HG02759 (cell line): ENCODE results near the gene PAK4.

Experiments used
- ATAC-seq: cut with Tn5 transposase; IDR thresholded peaks from one replicate; pipeline ENCODE4 v1.9.1; 2021; ENCODE audit warnings: mild to moderate bottlenecking, moderate library complexity; ENCODE audit not compliant: unreplicated experiment

The PAK4 gene

DNA sequence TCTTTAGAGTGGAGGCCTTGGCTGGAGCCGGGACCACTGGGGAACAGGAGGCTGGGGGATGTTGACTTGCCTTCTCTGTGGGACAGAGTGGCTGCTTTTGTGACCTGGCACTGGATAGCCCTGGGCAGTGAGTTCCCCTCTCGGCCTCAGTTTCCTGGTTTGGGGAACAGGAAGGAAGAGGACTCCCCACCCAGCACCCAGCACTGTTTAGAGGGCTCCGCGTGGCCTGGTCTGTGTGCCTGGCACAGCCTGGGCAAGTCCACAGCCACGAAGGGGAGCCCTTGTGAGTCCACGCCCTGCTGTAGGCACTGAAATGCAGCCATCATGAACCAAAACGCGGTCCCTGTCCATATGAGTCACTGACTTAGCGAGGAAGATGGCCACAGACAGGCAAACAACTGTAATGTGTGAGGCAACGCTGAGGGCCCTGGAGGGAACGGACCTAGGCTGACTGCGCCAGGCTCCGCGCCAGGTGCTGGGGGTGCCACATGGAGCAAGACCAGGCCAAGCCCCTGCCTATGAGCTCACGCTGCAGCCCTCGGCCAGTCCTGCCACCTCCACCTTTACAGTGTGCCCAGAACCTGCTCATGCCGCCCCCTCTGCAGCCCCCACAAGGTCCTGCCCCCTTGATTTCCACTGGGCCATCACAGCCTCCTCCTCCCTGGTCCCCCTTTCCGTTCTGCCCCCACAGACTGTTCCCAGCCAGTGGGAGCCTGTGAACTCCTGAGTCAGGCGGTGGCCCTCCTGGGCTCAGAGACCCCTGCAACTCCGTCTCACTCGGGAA, 35.5 kb downstream of the PAK4 start:
- ATAC-seq: no peak

DNA sequence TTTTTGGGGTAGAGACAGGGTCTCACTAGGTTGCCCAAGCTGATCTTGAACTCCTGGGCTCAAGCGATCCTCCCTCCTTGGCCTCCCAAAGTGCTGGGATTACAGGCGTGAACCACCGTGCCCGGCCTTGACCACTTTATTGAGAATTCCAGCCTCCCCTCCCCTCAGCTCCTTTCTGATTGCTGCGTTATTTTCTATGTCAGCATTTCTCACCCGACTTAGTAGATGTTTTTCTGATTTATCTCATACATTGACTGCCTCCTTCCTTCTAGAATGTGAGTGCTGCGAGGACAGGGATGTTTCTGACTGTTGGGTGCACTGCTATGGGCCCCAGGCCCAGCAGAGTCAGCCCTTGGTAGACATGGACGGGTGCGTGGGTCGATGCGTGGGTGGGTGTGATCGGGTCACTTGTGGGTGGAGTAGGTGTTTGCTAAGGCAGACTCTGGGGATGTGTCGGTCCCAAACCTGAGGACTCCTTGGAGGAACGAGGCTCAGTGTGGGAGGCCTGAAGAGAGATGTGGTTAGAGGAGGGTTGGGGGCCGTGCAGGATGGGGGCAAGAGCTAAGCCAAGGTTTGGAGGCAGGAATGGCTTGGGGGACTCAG, 37.0 kb downstream of the PAK4 start:
- no peak for ATAC-seq

DNA sequence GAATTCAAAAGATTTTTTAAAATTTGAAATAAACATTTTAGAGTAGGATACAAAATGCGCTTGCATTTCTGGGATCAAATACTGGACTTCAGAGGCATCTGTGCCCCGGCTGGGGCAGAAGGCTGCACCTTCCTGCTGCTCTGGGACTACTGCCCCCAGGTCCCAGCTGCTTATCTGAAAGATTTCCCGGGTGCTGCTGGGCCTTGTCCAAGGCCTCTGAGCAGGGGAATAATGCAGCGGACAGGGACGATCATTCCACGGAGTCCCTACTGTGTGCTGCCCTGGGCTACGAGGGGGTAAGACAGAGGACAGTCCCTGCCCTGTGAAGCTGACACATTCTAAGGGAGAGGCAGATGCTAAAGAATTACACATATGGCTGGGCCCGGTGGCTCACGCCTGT, 38.0 kb downstream of the PAK4 start:
- no peak for ATAC-seq

DNA sequence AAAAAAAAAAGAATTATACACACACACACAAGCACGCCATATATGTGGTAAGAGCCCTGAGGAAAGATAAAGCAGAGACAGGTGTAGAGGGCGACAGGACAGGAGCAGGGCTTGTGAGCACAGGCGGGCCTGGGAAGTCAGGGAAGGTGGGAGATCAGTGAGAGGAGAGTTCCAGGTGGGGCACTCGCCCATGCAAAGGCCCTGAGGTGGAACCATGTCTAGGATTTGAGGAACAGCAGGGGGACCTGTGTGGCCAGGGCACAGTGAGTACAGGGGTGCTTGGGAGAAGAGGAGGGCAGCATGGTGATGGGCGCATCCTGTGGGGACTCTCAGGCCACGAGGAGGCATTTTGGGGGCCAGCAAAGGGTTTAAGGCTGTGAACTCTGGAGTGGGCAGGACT, 38.7 kb downstream of the PAK4 start:
- no peak for ATAC-seq

DNA sequence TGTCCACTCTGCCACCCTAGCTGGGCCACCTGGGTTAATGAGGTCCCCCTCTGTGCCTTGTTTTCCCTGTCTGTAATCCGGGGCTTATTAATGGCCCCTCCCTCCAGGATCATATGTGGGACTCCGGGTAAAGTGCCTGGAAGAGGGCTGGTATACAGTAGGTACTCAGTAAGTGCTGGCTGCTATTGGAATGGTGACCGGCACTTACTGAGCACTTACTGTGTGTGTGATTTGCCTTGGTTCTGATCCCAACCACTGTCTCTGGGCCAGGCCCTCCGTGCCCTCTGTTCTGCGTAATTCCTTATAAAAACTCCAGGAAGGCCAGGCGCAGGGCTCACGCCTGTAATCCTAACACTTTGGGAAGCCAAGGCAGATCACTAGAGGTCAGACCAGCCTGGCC, 40.3 kb downstream of the PAK4 start:
- no peak for ATAC-seq

DNA sequence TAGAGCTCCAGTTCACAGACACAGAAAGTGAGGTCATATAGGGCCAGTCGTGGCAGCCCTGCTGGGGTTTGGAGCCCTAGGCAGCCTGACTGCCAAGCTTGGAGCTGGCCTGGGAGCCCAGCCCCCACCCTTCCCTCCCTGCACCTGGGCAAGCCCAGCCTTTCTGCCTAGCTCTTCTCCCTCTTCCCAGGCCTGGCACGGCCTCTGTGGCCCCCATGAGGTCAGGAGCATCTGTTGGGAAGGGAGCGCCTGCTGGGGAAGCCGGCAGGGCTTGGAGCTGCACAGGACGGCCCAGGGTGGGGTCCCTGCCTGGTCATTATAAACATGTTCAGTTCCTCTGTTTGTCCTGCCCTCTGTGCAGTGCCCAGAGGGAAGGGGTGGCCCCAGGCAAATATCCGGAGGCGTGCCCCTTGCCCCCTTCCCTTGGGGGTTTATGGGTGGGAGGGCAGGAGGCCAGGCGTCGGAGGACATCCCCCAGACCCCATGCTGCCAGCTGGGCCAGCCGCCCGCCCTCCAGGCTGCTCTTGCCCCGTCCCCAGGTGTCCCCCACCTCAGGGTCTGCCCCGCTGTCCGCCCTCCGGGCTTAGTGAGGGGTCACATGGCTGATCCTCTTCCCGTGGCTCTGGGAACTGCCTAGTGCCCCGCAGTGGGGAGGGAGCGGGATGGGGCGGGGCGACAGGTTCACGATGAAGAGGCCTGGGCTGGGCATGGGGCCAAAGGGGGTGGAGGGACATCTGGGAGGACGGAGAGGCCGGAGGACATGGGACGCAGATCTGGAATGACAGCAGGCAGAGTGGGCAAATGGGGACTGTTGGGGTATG, 41.2 kb downstream of the PAK4 start:
- no peak for ATAC-seq

DNA sequence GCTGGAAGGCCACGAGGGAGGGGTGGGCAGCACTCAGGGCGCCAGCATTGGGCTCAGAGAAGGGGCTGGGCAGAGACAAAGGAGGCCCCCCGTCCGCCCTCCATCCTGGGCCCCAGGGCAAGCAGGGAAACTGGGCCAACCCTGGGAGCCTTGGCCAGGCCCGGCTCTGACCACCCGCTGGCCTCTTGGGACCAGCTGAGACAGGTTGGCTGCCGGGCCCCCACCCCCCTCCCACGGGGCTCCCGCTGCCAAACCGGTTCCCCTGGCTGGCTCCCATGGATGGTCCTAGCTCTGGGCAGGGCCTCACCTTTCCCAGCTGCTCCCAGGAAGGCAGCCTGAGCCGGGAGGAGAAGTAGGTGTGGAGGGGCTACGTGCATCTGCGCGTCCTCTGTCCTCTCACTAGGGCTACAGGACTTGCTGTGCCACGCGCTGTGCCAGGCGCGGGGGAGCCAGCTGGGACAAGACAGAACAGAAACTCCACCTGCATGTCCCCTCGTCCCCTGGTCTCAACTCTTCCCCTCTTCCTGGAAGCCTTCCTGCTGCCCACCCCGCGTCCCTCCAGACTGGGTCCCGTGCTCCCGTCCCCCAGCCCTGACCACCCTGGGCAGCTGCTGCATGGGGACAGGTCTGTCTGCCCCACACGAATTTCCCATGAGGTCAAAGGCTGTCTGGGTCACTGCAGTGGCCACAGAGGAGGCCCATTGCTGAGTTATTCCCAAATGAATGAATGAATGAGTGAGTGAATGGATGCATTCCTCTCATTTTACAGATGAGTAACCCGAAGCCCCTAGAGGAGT, 42.1 kb downstream of the PAK4 start:
- ATAC-seq: no peak

DNA sequence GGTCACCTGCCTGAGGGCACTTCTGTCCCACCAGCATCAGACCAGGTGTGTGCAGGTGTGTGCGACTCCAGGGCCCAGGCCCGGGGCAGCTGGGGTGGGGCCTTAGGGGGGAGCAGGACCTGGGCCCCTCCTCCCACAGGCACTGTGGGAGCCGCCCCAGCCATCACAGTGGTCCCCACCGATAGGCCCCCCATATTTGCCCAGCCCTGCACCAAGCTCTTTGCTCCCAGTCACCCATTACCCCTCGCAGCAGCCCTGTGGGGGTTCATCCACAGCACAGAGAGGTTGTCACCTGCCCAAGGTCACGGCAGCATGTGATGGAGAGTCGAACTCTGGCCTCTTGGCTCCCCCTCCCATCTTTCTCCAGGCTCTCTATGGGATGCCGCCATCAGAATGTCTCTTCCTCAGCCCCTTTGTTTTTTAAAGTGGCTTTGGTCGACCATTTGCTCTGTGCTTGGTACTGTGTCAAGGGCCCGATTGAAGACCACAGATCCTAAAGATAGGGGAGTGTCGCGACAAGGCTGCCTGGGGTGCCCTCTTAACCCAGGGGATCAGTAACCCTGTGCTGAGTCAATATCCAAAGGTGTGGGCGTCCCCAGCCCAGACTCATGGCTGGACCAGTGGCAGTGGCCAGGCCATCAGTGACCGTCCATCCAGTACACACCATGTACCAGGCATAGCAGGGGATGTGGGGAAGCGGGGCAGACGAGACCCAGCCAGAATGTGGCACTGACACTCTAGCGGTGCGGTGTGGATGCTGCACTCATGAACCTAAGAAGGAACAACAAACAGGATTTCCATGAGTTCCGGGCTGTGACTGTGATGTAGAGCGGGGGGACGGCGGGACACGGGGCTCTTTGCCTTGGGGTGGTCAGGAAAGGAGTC, 42.9 kb downstream of the PAK4 start:
- ATAC-seq: no peak

DNA sequence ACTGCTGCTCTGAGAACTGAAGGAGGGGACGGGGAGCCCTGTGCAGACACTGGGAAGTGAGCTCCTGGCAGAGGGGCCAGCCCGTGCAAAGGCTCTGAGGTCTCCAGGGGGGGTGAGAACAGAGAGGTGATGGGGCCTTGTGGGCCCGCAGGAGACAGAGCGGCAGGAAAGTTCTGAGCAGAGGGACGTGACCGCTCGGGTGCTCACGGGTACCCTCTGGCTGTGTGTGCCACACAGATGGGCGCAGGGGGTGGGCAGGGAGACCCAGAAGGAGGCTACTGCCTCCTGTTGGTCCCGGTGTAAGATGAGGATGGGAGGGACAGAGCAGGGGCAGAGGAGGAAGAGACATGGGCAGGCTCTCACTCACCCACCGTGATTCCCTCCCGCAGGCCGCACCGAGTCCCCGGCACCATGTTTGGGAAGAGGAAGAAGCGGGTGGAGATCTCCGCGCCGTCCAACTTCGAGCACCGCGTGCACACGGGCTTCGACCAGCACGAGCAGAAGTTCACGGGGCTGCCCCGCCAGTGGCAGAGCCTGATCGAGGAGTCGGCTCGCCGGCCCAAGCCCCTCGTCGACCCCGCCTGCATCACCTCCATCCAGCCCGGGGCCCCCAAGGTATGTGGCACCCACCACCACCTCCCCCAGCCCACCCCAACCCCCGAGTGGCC, 43.7 kb downstream of the PAK4 start:
- ATAC-seq: no peak

DNA sequence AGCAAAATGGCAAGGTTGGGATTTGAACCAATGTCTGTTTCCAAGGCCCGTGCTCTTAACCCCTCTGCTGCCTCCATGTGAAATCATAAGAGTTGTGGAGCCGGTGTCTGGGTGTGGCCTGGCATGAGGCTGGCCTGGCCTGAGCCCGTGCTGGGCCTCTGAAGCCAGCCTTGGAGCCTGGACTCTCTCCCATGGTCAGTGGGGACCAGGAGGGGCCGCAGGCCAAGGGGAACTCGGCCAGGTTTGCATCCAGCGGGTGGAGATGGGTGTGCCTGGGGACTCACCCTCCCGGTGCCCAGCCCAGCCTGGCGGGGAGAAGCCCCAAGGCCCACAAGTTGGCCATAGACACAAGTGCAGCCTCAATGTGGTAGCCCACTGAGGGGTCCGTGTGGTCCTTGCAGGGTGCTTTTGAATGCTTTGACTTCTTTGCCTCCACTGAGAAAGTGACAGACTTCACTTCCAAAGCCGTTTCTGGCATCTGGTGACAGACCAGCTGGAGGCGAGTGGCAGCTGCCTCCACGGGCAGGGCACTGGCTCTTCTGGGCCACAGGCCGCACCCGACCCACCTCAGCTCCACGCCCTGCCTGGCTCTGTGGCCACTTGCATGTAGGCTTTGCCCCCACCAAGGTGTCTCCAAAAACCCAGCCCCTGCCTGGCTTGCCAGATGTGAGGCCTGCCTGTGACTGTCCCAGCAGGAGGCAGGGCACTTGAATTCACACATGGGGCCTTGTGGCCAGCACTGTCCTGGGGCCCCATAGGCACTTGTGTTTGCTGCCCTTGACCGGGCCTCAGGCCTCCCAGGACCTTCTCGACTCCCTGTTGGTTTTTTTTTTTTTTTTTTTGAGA, 45.0 kb downstream of the PAK4 start:
- no peak for ATAC-seq

DNA sequence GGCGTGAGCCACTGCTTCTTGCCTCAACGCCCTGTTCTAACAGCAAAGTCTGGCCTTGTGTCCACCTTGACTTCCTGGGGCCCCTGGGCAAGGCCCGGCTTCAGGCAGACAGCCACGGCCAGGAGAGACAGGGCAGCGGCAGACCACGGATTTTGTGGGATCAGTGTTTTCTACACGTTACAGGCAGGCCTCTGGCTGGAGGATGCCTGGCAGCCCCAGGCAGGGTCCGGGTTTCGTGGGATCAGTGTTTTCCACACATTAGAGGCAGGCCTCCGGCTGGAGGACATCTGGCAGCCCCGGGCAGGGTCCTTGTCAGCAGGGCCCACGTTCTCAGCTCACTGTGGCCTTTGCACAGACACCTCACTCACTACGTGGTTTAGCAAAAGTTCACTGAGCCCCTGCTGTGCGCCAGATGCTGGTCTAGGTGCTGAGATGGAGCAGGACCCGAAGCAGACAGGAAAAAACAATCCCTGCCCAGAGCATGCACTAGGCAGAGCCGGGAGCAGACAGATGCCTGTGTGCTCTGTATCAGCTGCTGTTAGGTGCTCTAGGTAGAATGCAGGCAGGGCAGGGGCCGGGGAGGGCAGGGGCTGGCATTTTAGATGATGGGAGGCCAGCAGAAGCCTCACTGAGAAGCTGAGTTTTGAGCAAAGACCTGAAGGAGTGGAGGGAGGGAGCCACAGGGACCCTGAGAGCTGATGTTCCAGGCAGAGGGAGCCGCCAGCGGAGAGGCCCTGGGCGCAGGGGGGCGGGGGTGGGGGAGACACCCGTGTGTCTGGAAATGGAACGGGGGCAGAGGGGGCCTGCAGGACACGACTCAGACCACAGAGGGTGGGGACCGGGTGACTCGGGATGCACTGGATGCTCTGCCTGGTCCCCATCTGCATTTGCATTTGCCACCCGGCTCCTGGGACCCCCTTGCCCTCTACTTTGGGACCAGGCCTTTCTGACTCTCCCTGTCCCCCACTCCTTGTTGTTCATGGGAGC, 46.2 kb downstream of the PAK4 start:
- ATAC-seq: no peak

DNA sequence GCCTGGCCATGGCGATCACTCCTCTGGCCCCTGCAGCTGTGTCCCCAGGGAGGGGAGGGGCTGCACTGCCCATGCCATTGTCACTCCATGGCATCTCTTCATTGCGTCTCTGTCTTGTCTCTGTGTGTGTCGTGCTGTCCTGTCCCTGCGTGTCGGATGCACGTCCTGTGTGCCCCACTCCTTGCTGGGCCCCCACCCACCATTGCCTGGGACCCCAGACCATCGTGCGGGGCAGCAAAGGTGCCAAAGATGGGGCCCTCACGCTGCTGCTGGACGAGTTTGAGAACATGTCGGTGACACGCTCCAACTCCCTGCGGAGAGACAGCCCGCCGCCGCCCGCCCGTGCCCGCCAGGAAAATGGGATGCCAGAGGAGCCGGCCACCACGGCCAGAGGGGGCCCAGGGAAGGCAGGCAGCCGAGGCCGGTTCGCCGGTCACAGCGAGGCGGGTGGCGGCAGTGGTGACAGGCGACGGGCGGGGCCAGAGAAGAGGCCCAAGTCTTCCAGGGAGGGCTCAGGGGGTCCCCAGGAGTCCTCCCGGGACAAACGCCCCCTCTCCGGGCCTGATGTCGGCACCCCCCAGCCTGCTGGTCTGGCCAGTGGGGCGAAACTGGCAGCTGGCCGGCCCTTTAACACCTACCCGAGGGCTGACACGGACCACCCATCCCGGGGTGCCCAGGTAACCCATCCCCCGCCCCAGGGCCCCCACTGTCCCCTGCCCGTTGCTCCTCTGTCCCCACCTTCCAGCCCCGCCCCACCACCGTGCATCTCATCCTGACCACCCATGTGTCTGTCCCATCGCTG, 47.3 kb downstream of the PAK4 start:
- ATAC-seq: no peak

DNA sequence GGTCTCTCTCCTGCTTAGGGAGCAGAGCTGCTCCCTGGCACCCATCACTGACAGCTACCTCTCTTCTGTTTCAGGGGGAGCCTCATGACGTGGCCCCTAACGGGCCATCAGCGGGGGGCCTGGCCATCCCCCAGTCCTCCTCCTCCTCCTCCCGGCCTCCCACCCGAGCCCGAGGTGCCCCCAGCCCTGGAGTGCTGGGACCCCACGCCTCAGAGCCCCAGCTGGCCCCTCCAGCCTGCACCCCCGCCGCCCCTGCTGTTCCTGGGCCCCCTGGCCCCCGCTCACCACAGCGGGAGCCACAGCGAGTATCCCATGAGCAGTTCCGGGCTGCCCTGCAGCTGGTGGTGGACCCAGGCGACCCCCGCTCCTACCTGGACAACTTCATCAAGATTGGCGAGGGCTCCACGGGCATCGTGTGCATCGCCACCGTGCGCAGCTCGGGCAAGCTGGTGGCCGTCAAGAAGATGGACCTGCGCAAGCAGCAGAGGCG, 48.0 kb downstream of the PAK4 start:
- no peak for ATAC-seq

DNA sequence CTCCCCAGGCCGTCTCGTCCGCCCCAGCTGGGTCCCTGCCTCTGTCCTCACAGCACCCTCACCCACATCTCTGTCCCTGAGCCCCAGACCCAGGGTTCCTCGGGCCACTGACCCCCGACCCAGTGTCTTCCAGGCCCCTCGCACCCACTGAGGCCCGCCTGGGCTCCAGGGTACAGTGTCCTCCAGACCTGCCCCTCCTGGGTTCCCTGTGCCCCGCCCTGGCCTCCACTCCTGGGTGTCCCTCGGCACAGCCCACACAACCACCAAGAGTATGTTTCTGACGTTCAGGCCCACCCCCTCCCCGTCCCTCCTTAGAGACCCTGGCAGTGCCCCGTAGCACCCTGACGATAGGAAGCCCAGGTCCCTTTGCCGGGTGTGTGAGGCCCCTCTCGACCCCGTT, 48.6 kb downstream of the PAK4 start:
- no peak for ATAC-seq

DNA sequence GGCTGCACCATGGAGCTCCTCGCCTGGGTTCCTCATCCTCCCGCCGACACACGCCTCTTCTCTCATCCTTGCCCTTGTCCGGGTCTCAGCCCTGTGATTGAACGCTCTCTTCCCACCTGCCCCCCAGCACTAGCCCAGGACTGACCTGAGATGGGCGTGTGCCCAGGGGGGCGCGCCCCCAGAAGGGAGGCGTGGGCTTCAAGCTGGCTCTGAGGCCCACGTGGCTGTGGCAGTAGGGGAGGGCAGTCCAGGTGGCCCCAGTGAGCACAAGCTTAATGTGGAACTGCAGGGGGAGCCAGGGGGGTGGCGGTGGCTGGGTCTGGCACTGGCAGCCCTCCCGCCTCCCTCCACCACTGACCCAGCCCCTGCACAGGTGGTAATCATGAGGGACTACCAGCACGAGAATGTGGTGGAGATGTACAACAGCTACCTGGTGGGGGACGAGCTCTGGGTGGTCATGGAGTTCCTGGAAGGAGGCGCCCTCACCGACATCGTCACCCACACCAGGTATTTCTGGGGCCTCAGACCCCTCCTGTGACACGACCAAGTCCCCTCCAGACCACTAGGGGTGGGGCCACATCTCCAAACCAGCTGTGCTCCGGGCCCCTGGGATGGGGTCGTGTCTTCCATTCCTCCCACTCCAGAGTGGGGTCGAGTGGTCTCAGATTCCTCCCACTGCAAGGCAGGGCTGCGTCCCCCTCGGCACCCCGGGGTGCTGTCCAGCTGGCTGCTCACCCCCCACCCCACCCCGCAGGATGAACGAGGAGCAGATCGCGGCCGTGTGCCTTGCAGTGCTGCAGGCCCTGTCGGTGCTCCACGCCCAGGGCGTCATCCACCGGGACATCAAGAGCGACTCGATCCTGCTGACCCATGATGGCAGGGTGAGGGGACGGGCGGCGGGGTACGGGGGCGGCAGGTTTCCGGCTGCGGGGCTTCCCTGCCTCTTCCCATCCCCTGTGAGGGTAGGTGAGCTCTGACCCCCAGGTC, 49.3 kb downstream of the PAK4 start:
- ATAC-seq: no peak
